ENCODE measurements around the gene KIAA1671. TPM values are rescaled to one million over a fixed set of nuclear protein-coding genes. Genes with fewer than 3 reads are reported as not detected.
A peak's percentile ranks its signal among the peaks of the same experiment; 100 is the strongest.
"Not testable (repeated sequence)": the region's sequence is repeated elsewhere in the genome, so short reads cannot be mapped to it uniquely, and the experiment has no call there.

KIAA1671 gene
- total RNA-seq, 2 experiments from 2014 or later: 7.3 to 7.4 TPM

GRCh38 chr22:25196326-25196725 is 243.8 kb downstream of the KIAA1671 start:
- H3K27ac Mint-ChIP-seq: no peak overlapping the region
- intact Hi-C loops (cut with micrococcal nuclease): no loop called here

DNA sequence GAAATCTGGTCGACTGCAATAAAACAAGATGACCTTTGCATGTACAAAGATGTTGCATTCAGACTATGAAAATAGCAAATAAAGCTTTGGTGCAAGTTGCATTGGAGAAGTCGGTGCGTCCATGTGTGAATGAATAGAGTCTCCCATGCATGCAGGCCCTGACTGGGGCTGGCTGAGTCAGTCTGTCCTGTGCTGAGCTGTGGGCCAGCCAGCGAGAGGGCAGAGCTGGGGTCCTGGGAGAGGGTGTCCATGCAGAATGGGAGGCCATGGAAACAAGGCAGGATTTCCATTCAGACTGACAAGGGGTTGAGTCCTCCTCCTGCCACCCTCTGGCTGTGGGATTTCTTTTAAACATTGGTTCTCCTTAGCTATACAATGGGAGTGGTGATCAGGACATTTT is 244.8 kb downstream of the KIAA1671 start:
- DNase-seq: no peak
- CTCF ChIA-PET: interaction anchor here (0.5 to 0.8 kb wide), 2 partner anchors 14 to 171 kb away, joined by 3 read pairs; no protein-coding TSS in a partner anchor
- intact Hi-C loops (cut with micrococcal nuclease): no loop called here
- no peak overlapping the region for H3K27ac Mint-ChIP-seq
- H3K4me1 Mint-ChIP-seq (ENCODE audit: low read depth): no peaks in the 10 kb centered on the region
- no peaks in the 10 kb centered on the region for H3K9me3 Mint-ChIP-seq
- no peaks in the 10 kb centered on the region for H3K27me3 Mint-ChIP-seq (ENCODE audit: low read depth)
- H3K36me3 Mint-ChIP-seq (ENCODE audit: low read depth): peaks cover 2% of the 10 kb centered on the region
- no peak overlapping the region for H3K4me3 Mint-ChIP-seq

More at GRCh38 chr22:25196326-25196725, 243.8 kb downstream of the KIAA1671 start:
- H3K27me3 Mint-ChIP-seq (ENCODE audit: low read depth): no peaks in the 10 kb centered on the region
- CTCF ChIA-PET: interaction anchor here (0.6 kb wide), 1 partner anchor 142 kb away, joined by 6 read pairs; no protein-coding TSS in a partner anchor
- H3K4me1 Mint-ChIP-seq (ENCODE audit: low read depth): no peaks in the 10 kb centered on the region
- peaks cover 2% of the 10 kb centered on the region for H3K36me3 Mint-ChIP-seq (ENCODE audit: low read depth)
- H3K9me3 Mint-ChIP-seq: no peaks in the 10 kb centered on the region
- H3K4me3 Mint-ChIP-seq: no peak overlapping the region
- no peak for DNase-seq

GRCh38 chr22:25199731-25200520 is 247.4 kb downstream of the KIAA1671 start, which contains the start of gene CRYBB3:
CRYBB3 (plus strand) TSS chr22:25199858; CDS start chr22:25201397, 1,539 bp downstream.
- Mint-ChIP-seq H3K36me3 (ENCODE audit: low read depth) (no peaks in the 10 kb centered on the region), H3K4me3 (no peak within 1 kb of the TSS), H3K4me1 (ENCODE audit: low read depth) (no peaks in the 10 kb centered on the region), H3K9me3 (no peaks in the 10 kb centered on the region), H3K27ac (no peak within 1 kb of the TSS), H3K27me3 (ENCODE audit: low read depth) (no peaks in the 10 kb centered on the region)
- CTCF ChIA-PET: interaction anchor here (0.6 to 1.7 kb wide), 3 partner anchors 118 to 151 kb away, joined by 3 to 5 read pairs (median 3); no protein-coding TSS in a partner anchor
- no peak for DNase-seq
- intact Hi-C loops (cut with micrococcal nuclease): loop anchor here (10.0 kb wide), 1 partner anchor 135 kb away; no protein-coding TSS in a partner anchor

DNA sequence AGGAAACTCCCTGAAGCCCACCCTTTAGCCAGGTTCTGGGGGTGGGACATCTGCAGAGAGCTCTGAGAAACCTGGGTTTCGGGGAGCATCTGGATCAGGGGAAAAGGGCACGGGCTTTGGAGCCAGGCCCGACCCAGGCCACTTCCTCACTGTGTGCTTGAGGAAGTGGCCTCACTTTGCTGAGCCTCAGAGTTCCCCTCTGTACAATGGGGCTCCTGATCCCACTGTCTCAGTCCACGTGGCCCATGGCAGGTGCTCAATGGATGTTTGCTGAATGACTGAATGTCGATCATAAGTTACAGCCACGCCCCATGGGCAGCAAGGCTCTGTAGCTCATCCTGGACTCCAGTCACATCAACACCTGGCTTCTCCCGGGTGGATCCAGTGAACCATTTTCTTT is 248.5 kb downstream of the KIAA1671 start:
- no peaks in the 10 kb centered on the region for H3K9me3 Mint-ChIP-seq
- H3K27me3 Mint-ChIP-seq (ENCODE audit: low read depth): no peaks in the 10 kb centered on the region
- H3K27ac Mint-ChIP-seq: no peak overlapping the region
- H3K4me1 Mint-ChIP-seq (ENCODE audit: low read depth): no peaks in the 10 kb centered on the region
- intact Hi-C loops (cut with micrococcal nuclease): loop anchor here (10.0 kb wide), 1 partner anchor 134 kb away; no protein-coding TSS in a partner anchor
- no peaks in the 10 kb centered on the region for H3K36me3 Mint-ChIP-seq (ENCODE audit: low read depth)
- H3K4me3 Mint-ChIP-seq: no peak overlapping the region
- no peak for DNase-seq
- CTCF ChIA-PET: interaction anchor here (0.7 to 2.5 kb wide), 7 partner anchors 12 to 212 kb away, joined by 3 to 15 read pairs (median 4); no protein-coding TSS in a partner anchor

- no peak overlapping the region for H3K4me3 Mint-ChIP-seq
- H3K4me1 Mint-ChIP-seq (ENCODE audit: low read depth): no peaks in the 10 kb centered on the region
- no peak overlapping the region for H3K27ac Mint-ChIP-seq
- no peaks in the 10 kb centered on the region for H3K27me3 Mint-ChIP-seq (ENCODE audit: low read depth)
- intact Hi-C loops (cut with micrococcal nuclease): loop anchor here (10.0 kb wide), 1 partner anchor 133 kb away; no protein-coding TSS in a partner anchor
- CTCF ChIA-PET: interaction anchor here (0.6 to 2.5 kb wide), 17 partner anchors 11 to 586 kb away, joined by 3 to 15 read pairs (median 4); no protein-coding TSS in a partner anchor
- no peaks in the 10 kb centered on the region for H3K9me3 Mint-ChIP-seq
- DNase-seq: no peak
- H3K36me3 Mint-ChIP-seq (ENCODE audit: low read depth): no peaks in the 10 kb centered on the region
Measured at GRCh38 chr22:25201557-25202273, 249.2 kb downstream of the KIAA1671 start.

DNA sequence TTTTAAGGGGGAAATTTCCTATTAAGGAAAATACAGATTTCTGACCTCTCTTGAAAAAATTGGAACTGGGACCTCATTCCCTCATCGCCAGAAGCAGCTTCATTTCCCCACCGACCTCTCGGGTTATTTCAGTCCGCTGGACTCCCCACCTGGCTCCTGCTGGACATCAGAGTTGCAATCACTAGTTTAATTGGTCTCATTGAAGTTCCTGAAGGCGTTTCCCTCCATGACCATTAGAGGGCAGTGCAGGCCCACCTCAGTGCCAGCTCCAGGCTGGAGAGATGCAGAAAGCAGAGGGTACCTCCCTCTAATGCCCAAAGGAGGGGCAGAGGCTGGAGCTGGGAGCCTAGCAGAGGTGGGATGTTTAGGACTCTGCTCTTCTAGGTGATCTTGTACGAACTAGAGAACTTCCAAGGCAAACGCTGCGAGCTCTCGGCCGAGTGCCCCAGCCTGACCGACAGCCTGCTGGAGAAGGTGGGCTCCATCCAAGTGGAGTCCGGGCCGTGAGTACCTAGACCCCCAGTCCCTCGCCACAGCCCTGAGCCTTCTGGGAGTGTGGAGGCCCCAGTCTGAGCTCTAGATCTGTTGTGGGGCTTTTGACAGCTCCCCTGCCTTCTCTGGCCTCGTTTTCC is 249.9 kb downstream of the KIAA1671 start:
- CTCF ChIA-PET: interaction anchor here (0.6 to 2.5 kb wide), 16 partner anchors 10 to 586 kb away, joined by 3 to 15 read pairs (median 4); no protein-coding TSS in a partner anchor
- no peaks in the 10 kb centered on the region for H3K36me3 Mint-ChIP-seq (ENCODE audit: low read depth)
- H3K4me1 Mint-ChIP-seq (ENCODE audit: low read depth): no peaks in the 10 kb centered on the region
- no peaks in the 10 kb centered on the region for H3K27me3 Mint-ChIP-seq (ENCODE audit: low read depth)
- H3K27ac Mint-ChIP-seq: no peak overlapping the region
- peak; percentile 77 for DNase-seq
- intact Hi-C loops (cut with micrococcal nuclease): loop anchor here (10.0 kb wide), 1 partner anchor 132 kb away; no protein-coding TSS in a partner anchor
- no peaks in the 10 kb centered on the region for H3K9me3 Mint-ChIP-seq
- H3K4me3 Mint-ChIP-seq: no peak overlapping the region

DNA sequence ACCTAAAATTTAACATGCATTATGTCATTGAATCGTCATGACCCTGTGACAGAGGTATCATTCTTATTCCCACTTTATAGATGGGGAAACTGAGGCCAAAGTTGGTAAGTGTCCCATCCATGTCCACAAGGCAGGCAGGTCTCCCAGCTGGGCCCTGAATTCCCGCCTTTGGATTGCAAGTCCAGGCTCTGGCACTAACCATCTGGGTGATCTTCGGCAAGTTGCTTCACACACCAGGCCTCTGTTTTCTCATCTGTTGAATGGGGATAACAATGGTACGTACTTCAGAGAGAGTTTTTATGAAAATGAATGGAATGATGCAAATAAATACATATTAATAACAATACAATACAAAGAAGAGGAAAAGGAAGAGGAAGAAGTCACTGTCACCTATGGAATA is 250.6 kb downstream of the KIAA1671 start:
- Mint-ChIP-seq H3K9me3 (no peaks in the 10 kb centered on the region), H3K4me3 (no peak overlapping the region), H3K27me3 (ENCODE audit: low read depth) (no peaks in the 10 kb centered on the region), H3K36me3 (ENCODE audit: low read depth) (no peaks in the 10 kb centered on the region), H3K27ac (no peak overlapping the region), H3K4me1 (ENCODE audit: low read depth) (no peaks in the 10 kb centered on the region)
- CTCF ChIA-PET: interaction anchor here (0.7 to 2.5 kb wide), 11 partner anchors 10 to 324 kb away, joined by 3 to 15 read pairs (median 3); no protein-coding TSS in a partner anchor
- intact Hi-C loops (cut with micrococcal nuclease): loop anchor here (10.0 kb wide), 1 partner anchor 132 kb away; no protein-coding TSS in a partner anchor
- DNase-seq: no peak

DNA sequence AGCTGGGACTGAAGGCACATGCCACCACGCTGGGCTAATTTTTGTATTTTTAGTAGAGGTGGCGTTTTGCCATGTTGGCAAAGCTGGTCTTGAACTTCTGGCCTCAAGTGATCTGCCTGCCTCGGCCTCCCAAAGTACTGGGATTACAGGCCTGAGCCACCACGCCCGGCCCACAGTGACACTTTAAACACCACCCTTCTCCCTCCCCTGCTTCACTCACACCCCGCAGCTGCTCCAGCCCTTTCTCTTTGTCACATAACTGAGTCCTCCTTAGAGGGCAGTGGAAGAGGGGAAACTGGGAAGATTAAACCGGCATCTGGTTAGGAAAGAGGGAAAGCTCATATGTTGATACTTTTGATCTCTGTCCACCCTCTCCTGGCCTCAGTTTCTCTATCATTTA is 252.0 kb downstream of the KIAA1671 start:
- H3K36me3 Mint-ChIP-seq (ENCODE audit: low read depth); H3K27ac Mint-ChIP-seq; H3K9me3 Mint-ChIP-seq; H3K4me1 Mint-ChIP-seq (ENCODE audit: low read depth); DNase-seq; H3K4me3 Mint-ChIP-seq; H3K27me3 Mint-ChIP-seq (ENCODE audit: low read depth): not testable (repeated sequence)
- intact Hi-C loops (cut with micrococcal nuclease): loop anchor here (10.0 kb wide), 1 partner anchor 130 kb away; no protein-coding TSS in a partner anchor
- CTCF ChIA-PET: interaction anchor here (0.7 to 2.2 kb wide), 4 partner anchors 28 to 354 kb away, joined by 3 to 6 read pairs (median 4); no protein-coding TSS in a partner anchor

- CTCF ChIA-PET: interaction anchor here (1.2 kb wide), 1 partner anchor 30 kb away, joined by 3 read pairs; no protein-coding TSS in a partner anchor
- Mint-ChIP-seq H3K27me3 (ENCODE audit: low read depth) (no peaks in the 10 kb centered on the region), H3K27ac (no peak overlapping the region), H3K36me3 (ENCODE audit: low read depth) (no peaks in the 10 kb centered on the region), H3K9me3 (no peaks in the 10 kb centered on the region), H3K4me1 (ENCODE audit: low read depth) (no peaks in the 10 kb centered on the region), H3K4me3 (no peak overlapping the region)
- DNase-seq: no peak
- intact Hi-C loops (cut with micrococcal nuclease): loop anchor here (10.0 kb wide), 1 partner anchor 129 kb away; no protein-coding TSS in a partner anchor
Measured at GRCh38 chr22:25205847-25206246, 253.3 kb downstream of the KIAA1671 start.

GRCh38 chr22:25206998-25207397 is 254.5 kb downstream of the KIAA1671 start:
- H3K27me3 Mint-ChIP-seq (ENCODE audit: low read depth): no peaks in the 10 kb centered on the region
- intact Hi-C loops (cut with micrococcal nuclease): loop anchor here (10.0 kb wide), 1 partner anchor 128 kb away; no protein-coding TSS in a partner anchor
- H3K4me1 Mint-ChIP-seq (ENCODE audit: low read depth): no peaks in the 10 kb centered on the region
- no peaks in the 10 kb centered on the region for H3K9me3 Mint-ChIP-seq
- H3K36me3 Mint-ChIP-seq (ENCODE audit: low read depth): no peaks in the 10 kb centered on the region
- no peak overlapping the region for H3K27ac Mint-ChIP-seq
- H3K4me3 Mint-ChIP-seq: no peak overlapping the region
- no peak for DNase-seq
- CTCF ChIA-PET: no interaction called here

GRCh38 chr22:25207553-25208157 is 255.1 kb downstream of the KIAA1671 start:
- Mint-ChIP-seq H3K4me3 (no peak overlapping the region), H3K36me3 (ENCODE audit: low read depth) (no peaks in the 10 kb centered on the region), H3K27me3 (ENCODE audit: low read depth) (no peaks in the 10 kb centered on the region), H3K27ac (no peak overlapping the region), H3K9me3 (no peaks in the 10 kb centered on the region), H3K4me1 (ENCODE audit: low read depth) (no peaks in the 10 kb centered on the region)
- intact Hi-C loops (cut with micrococcal nuclease): loop anchor here (10.0 kb wide), 1 partner anchor 127 kb away; no protein-coding TSS in a partner anchor
- CTCF ChIA-PET: no interaction called here
- no peak for DNase-seq

Measured in activated naive CD4-positive, alpha-beta T cell treated with anti-CD3 and anti-CD28 coated beads for 36 hours (primary cell).